Glutamatergic neuron (in vitro differentiated cells): ENCODE results near the gene SNX2. TPM values are rescaled to one million over a fixed set of nuclear protein-coding genes. Genes with fewer than 3 reads are reported as not detected.

Experiments used
- DNase-seq: peaks from one replicate; pipeline ENCODE4 v3.0.0; 2022
- H3K27ac Mint-ChIP-seq: one replicate; pipeline ENCODE4 v1.8.0; 2020; ENCODE audit warnings: mild to moderate bottlenecking, mixed read lengths, inconsistent platforms; ENCODE audit not compliant: unreplicated experiment
- H3K27me3 Mint-ChIP-seq: one replicate; pipeline ENCODE4 v1.8.0; 2020; ENCODE audit warnings: mild to moderate bottlenecking, moderate library complexity, mixed read lengths, inconsistent platforms; ENCODE audit not compliant: unreplicated experiment
- H3K36me3 Mint-ChIP-seq: one replicate; pipeline ENCODE4 v1.8.0; 2020; ENCODE audit warnings: mild to moderate bottlenecking, mixed read lengths, inconsistent platforms; ENCODE audit not compliant: unreplicated experiment
- H3K4me1 Mint-ChIP-seq: one replicate; pipeline ENCODE4 v1.8.0; 2020; ENCODE audit warnings: mild to moderate bottlenecking, low read depth, mixed read lengths, inconsistent platforms; ENCODE audit not compliant: unreplicated experiment
- H3K4me3 Mint-ChIP-seq: one replicate; pipeline ENCODE4 v1.8.0; 2020; ENCODE audit warnings: mild to moderate bottlenecking, mixed read lengths, inconsistent platforms; ENCODE audit not compliant: unreplicated experiment
- H3K9me3 Mint-ChIP-seq: one replicate; pipeline ENCODE4 v1.8.0; 2020; ENCODE audit warnings: mild to moderate bottlenecking, moderate library complexity, mixed read lengths, inconsistent platforms; ENCODE audit not compliant: unreplicated experiment
- CTCF ChIP-seq: fragments of 200-600 bp; sonication (generic); IDR thresholded peaks from one replicate; pipeline ENCODE4 v1.5.0; 2021; ENCODE audit not compliant: partially characterized antibody, unreplicated experiment
- long read RNA-seq: library from polyadenylated mRNA; unstranded; transcript quantifications from one replicate; pipeline ENCODE4 v2.0.0, GENCODE V29; 2020; ENCODE audit not compliant: unreplicated experiment
- total RNA-seq: library from RNA; stranded (reverse); fragmentation: NEBNext Ultra II Directional; extraction: Animal tissue kit (Norgen Biotek cat#: 25700); gene quantifications from one replicate; pipeline ENCODE4 v1.2.1, GENCODE V29; 2021; ENCODE audit not compliant: unreplicated experiment

Gene SNX2
- total RNA-seq = 47.0 TPM
- long read RNA-seq, transcript SNX2-201 (15 exons, 2,128 nt) = major isoform, 42 of 56 reads
- long read RNA-seq, partial matches to known transcripts = 10 of 56 reads
- long read RNA-seq, other reads (novel, unspliced or antisense) = 4 of 56 reads

- Mint-ChIP-seq H3K9me3 (peaks cover 3% of the 10 kb centered on the region), H3K4me1 (peaks cover 3% of the 10 kb centered on the region), H3K4me3 (peak within 1 kb of the TSS; percentile 97), H3K27ac (peak within 1 kb of the TSS; percentile 93), H3K27me3 (no peaks in the 10 kb centered on the region), H3K36me3 (peaks cover 1% of the 10 kb centered on the region)
- peak; percentile 97 for DNase-seq
- TF ChIP-seq CTCF = peak; percentile 54
Measured at GRCh38 chr5:122774861-122775549, at the start of gene SNX2. Gene SNX2 (plus strand): TSS chr5:122775080. CDS start chr5:122775104, 24 bp downstream.

GRCh38 chr5:122727112-122727541 is 47.8 kb upstream of the SNX2 start:
- H3K4me1 Mint-ChIP-seq = no peaks in the 10 kb centered on the region
- H3K27ac Mint-ChIP-seq = no peak overlapping the region
- H3K4me3 Mint-ChIP-seq = no peak overlapping the region
- no peaks in the 10 kb centered on the region for H3K36me3 Mint-ChIP-seq
- DNase-seq = no peak
- no peaks in the 10 kb centered on the region for H3K27me3 Mint-ChIP-seq
- TF ChIP-seq CTCF = no peak
- peaks cover 3% of the 10 kb centered on the region for H3K9me3 Mint-ChIP-seq

GRCh38 chr5:122730037-122730436 is 44.8 kb upstream of the SNX2 start:
- DNase-seq = no peak
- peaks cover 3% of the 10 kb centered on the region for H3K9me3 Mint-ChIP-seq
- no peak overlapping the region for H3K4me3 Mint-ChIP-seq
- TF ChIP-seq CTCF = no peak
- H3K4me1 Mint-ChIP-seq = no peaks in the 10 kb centered on the region
- H3K36me3 Mint-ChIP-seq = no peaks in the 10 kb centered on the region
- H3K27ac Mint-ChIP-seq = no peak overlapping the region
- no peaks in the 10 kb centered on the region for H3K27me3 Mint-ChIP-seq

- DNase-seq = no peak
- H3K27me3 Mint-ChIP-seq = no peaks in the 10 kb centered on the region
- H3K4me3 Mint-ChIP-seq = no peak overlapping the region
- H3K9me3 Mint-ChIP-seq = peaks cover 3% of the 10 kb centered on the region
- no peaks in the 10 kb centered on the region for H3K36me3 Mint-ChIP-seq
- TF ChIP-seq CTCF = no peak
- H3K4me1 Mint-ChIP-seq = no peaks in the 10 kb centered on the region
- H3K27ac Mint-ChIP-seq = no peak overlapping the region
Measured at GRCh38 chr5:122730456-122730855, 44.4 kb upstream of the SNX2 start.

- DNase-seq = no peak
- H3K9me3 Mint-ChIP-seq = no peaks in the 10 kb centered on the region
- no peak overlapping the region for H3K4me3 Mint-ChIP-seq
- no peaks in the 10 kb centered on the region for H3K4me1 Mint-ChIP-seq
- no peak overlapping the region for H3K27ac Mint-ChIP-seq
- TF ChIP-seq CTCF = no peak
- no peaks in the 10 kb centered on the region for H3K36me3 Mint-ChIP-seq
- H3K27me3 Mint-ChIP-seq = no peaks in the 10 kb centered on the region
Measured at GRCh38 chr5:122736086-122736845, 38.6 kb upstream of the SNX2 start.
